ENCODE data around the gene RXRA.

Gene RXRA

GRCh38 chr9:134379831-134380365 is 53.6 kb downstream of the RXRA start:
- no peak overlapping the region for H3K9ac ChIP-seq (ENCODE audit: low read depth in 1 of 2, low read length in 2 of 2)
- H3K4me3 ChIP-seq (ENCODE audit: low read length in 2 of 2), result no peak overlapping the region
- H3K36me3 ChIP-seq (ENCODE audit: control insufficient read depth in 2 of 2, insufficient read depth in 2 of 2, low read length in 2 of 2), result no peaks in the 10 kb centered on the region
- no peaks in the 10 kb centered on the region for H3K9me3 ChIP-seq (ENCODE audit: control insufficient read depth in 2 of 2, low read length in 2 of 2)
- peaks cover 80 to 83% of the 10 kb centered on the region in 2 donors for H3K4me1 ChIP-seq (ENCODE audit: control insufficient read depth in 2 of 2, insufficient read depth in 2 of 2, low read length in 2 of 2)
- H3K27ac ChIP-seq (ENCODE audit: low read depth in 2 of 2, low read length in 2 of 2), result no peak overlapping the region
- no peaks in the 10 kb centered on the region for H3K27me3 ChIP-seq (ENCODE audit: control insufficient read depth in 2 of 2, insufficient read depth in 2 of 2, low read length in 2 of 2)

- Histone ChIP-seq H3K9me3 (ENCODE audit: control insufficient read depth in 2 of 2, low read length in 2 of 2) (no peaks in the 10 kb centered on the region), H3K4me1 (ENCODE audit: control insufficient read depth in 2 of 2, insufficient read depth in 2 of 2, low read length in 2 of 2) (peaks cover 76 to 78% of the 10 kb centered on the region in 2 donors), H3K9ac (ENCODE audit: low read depth in 1 of 2, low read length in 2 of 2) (no peak overlapping the region), H3K27me3 (ENCODE audit: control insufficient read depth in 2 of 2, insufficient read depth in 2 of 2, low read length in 2 of 2) (no peaks in the 10 kb centered on the region), H3K36me3 (ENCODE audit: control insufficient read depth in 2 of 2, insufficient read depth in 2 of 2, low read length in 2 of 2) (no peaks in the 10 kb centered on the region), H3K27ac (ENCODE audit: low read depth in 2 of 2, low read length in 2 of 2) (no peak overlapping the region), H3K4me3 (ENCODE audit: low read length in 2 of 2) (no peak overlapping the region)
Observed at GRCh38 chr9:134380542-134381271, 54.5 kb downstream of the RXRA start.

- Histone ChIP-seq H3K36me3 (ENCODE audit: control insufficient read depth in 2 of 2, insufficient read depth in 2 of 2, low read length in 2 of 2) (no peaks in the 10 kb centered on the region), H3K27ac (ENCODE audit: low read depth in 2 of 2, low read length in 2 of 2) (no peak overlapping the region), H3K9me3 (ENCODE audit: control insufficient read depth in 2 of 2, low read length in 2 of 2) (no peaks in the 10 kb centered on the region), H3K27me3 (ENCODE audit: control insufficient read depth in 2 of 2, insufficient read depth in 2 of 2, low read length in 2 of 2) (no peaks in the 10 kb centered on the region), H3K4me1 (ENCODE audit: control insufficient read depth in 2 of 2, insufficient read depth in 2 of 2, low read length in 2 of 2) (peaks cover 75% of the 10 kb centered on the region in 2 donors), H3K9ac (ENCODE audit: low read depth in 1 of 2, low read length in 2 of 2) (no peak overlapping the region), H3K4me3 (ENCODE audit: low read length in 2 of 2) (no peak overlapping the region)
Observed at GRCh38 chr9:134381272-134381661, 55.0 kb downstream of the RXRA start.

- H3K4me3 ChIP-seq (ENCODE audit: low read length in 2 of 2), result peak overlapping the region in 1 of 2 donors; percentile 6
- no peaks in the 10 kb centered on the region for H3K36me3 ChIP-seq (ENCODE audit: control insufficient read depth in 2 of 2, insufficient read depth in 2 of 2, low read length in 2 of 2)
- no peaks in the 10 kb centered on the region for H3K27me3 ChIP-seq (ENCODE audit: control insufficient read depth in 2 of 2, insufficient read depth in 2 of 2, low read length in 2 of 2)
- peak overlapping the region; percentile 80 for H3K27ac ChIP-seq (ENCODE audit: low read depth in 2 of 2, low read length in 2 of 2)
- H3K9me3 ChIP-seq (ENCODE audit: control insufficient read depth in 2 of 2, low read length in 2 of 2), result no peaks in the 10 kb centered on the region
- peaks cover 73% of the 10 kb centered on the region in 2 donors for H3K4me1 ChIP-seq (ENCODE audit: control insufficient read depth in 2 of 2, insufficient read depth in 2 of 2, low read length in 2 of 2)
- peak overlapping the region in 1 of 2 donors; percentile 65 for H3K9ac ChIP-seq (ENCODE audit: low read depth in 1 of 2, low read length in 2 of 2)
Observed at GRCh38 chr9:134381671-134382516, 55.6 kb downstream of the RXRA start.

- Histone ChIP-seq H3K27ac (ENCODE audit: low read depth in 2 of 2, low read length in 2 of 2) (peak overlapping the region; percentile 80), H3K9me3 (ENCODE audit: control insufficient read depth in 2 of 2, low read length in 2 of 2) (no peaks in the 10 kb centered on the region), H3K4me1 (ENCODE audit: control insufficient read depth in 2 of 2, insufficient read depth in 2 of 2, low read length in 2 of 2) (peaks cover 70 to 72% of the 10 kb centered on the region in 2 donors), H3K27me3 (ENCODE audit: control insufficient read depth in 2 of 2, insufficient read depth in 2 of 2, low read length in 2 of 2) (no peaks in the 10 kb centered on the region), H3K9ac (ENCODE audit: low read depth in 1 of 2, low read length in 2 of 2) (peak overlapping the region; percentile 38 to 65), H3K4me3 (ENCODE audit: low read length in 2 of 2) (no peak overlapping the region), H3K36me3 (ENCODE audit: control insufficient read depth in 2 of 2, insufficient read depth in 2 of 2, low read length in 2 of 2) (no peaks in the 10 kb centered on the region)
Observed at GRCh38 chr9:134382733-134383132, 56.5 kb downstream of the RXRA start.

- peaks cover 66 to 68% of the 10 kb centered on the region in 2 donors for H3K4me1 ChIP-seq (ENCODE audit: control insufficient read depth in 2 of 2, insufficient read depth in 2 of 2, low read length in 2 of 2)
- no peaks in the 10 kb centered on the region for H3K36me3 ChIP-seq (ENCODE audit: control insufficient read depth in 2 of 2, insufficient read depth in 2 of 2, low read length in 2 of 2)
- no peak overlapping the region for H3K4me3 ChIP-seq (ENCODE audit: low read length in 2 of 2)
- H3K27me3 ChIP-seq (ENCODE audit: control insufficient read depth in 2 of 2, insufficient read depth in 2 of 2, low read length in 2 of 2), result no peaks in the 10 kb centered on the region
- peak overlapping the region; percentile 80 for H3K27ac ChIP-seq (ENCODE audit: low read depth in 2 of 2, low read length in 2 of 2)
- H3K9me3 ChIP-seq (ENCODE audit: control insufficient read depth in 2 of 2, low read length in 2 of 2), result no peaks in the 10 kb centered on the region
- peak overlapping the region; percentile 38 to 53 for H3K9ac ChIP-seq (ENCODE audit: low read depth in 1 of 2, low read length in 2 of 2)
Observed at GRCh38 chr9:134383148-134383547, 56.9 kb downstream of the RXRA start.

DNA sequence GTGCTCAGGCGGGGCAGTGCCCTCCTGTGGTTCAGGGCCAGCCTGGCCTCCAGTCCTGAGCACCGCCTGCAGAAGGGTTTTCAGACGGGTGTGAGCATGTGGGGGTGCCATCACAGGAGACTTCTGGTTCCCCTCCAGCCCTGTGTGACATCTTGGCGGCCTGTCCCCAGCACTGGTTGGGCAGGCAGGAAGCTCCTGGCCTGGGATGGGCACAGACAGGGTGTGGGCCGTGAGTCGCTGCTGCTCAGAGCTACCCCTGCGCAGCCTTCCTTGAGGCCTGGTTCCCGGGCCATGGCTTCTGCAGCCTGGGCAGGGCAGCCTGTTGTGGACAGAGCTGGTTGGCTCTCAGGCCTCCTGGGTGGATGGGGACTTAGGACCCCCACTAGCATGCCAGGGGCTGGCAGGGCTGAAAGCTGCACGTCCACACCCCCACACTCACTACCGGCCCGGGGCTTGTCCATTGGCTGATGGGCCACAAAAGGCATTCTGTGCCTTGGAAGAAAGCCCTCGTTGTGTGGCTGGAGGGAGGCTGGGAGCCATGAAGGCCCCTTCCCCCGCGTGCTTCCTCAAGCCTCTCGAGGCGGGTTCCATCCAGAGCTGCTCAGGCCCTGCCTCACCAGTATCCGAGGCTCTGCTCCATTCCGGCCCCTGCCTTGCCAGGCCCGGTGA is 58.7 kb downstream of the RXRA start:
- Histone ChIP-seq H3K4me3 (ENCODE audit: low read length in 2 of 2) (no peak overlapping the region), H3K27ac (ENCODE audit: low read depth in 2 of 2, low read length in 2 of 2) (no peak overlapping the region), H3K9ac (ENCODE audit: low read depth in 1 of 2, low read length in 2 of 2) (no peak overlapping the region), H3K27me3 (ENCODE audit: control insufficient read depth in 2 of 2, insufficient read depth in 2 of 2, low read length in 2 of 2) (no peaks in the 10 kb centered on the region), H3K4me1 (ENCODE audit: control insufficient read depth in 2 of 2, insufficient read depth in 2 of 2, low read length in 2 of 2) (peaks cover 48 to 50% of the 10 kb centered on the region in 2 donors), H3K9me3 (ENCODE audit: control insufficient read depth in 2 of 2, low read length in 2 of 2) (no peaks in the 10 kb centered on the region), H3K36me3 (ENCODE audit: control insufficient read depth in 2 of 2, insufficient read depth in 2 of 2, low read length in 2 of 2) (no peaks in the 10 kb centered on the region)

GRCh38 chr9:134385915-134386314 is 59.7 kb downstream of the RXRA start:
- no peak overlapping the region for H3K27ac ChIP-seq (ENCODE audit: low read depth in 2 of 2, low read length in 2 of 2)
- H3K36me3 ChIP-seq (ENCODE audit: control insufficient read depth in 2 of 2, insufficient read depth in 2 of 2, low read length in 2 of 2), result no peaks in the 10 kb centered on the region
- H3K9ac ChIP-seq (ENCODE audit: low read depth in 1 of 2, low read length in 2 of 2), result no peak overlapping the region
- H3K4me1 ChIP-seq (ENCODE audit: control insufficient read depth in 2 of 2, insufficient read depth in 2 of 2, low read length in 2 of 2), result peaks cover 50 to 54% of the 10 kb centered on the region in 2 donors
- no peaks in the 10 kb centered on the region for H3K9me3 ChIP-seq (ENCODE audit: control insufficient read depth in 2 of 2, low read length in 2 of 2)
- H3K4me3 ChIP-seq (ENCODE audit: low read length in 2 of 2), result no peak overlapping the region
- no peaks in the 10 kb centered on the region for H3K27me3 ChIP-seq (ENCODE audit: control insufficient read depth in 2 of 2, insufficient read depth in 2 of 2, low read length in 2 of 2)

- H3K4me3 ChIP-seq (ENCODE audit: low read length in 2 of 2), result no peak overlapping the region
- H3K27ac ChIP-seq (ENCODE audit: low read depth in 2 of 2, low read length in 2 of 2), result no peak overlapping the region
- H3K9me3 ChIP-seq (ENCODE audit: control insufficient read depth in 2 of 2, low read length in 2 of 2), result no peaks in the 10 kb centered on the region
- no peaks in the 10 kb centered on the region for H3K27me3 ChIP-seq (ENCODE audit: control insufficient read depth in 2 of 2, insufficient read depth in 2 of 2, low read length in 2 of 2)
- H3K36me3 ChIP-seq (ENCODE audit: control insufficient read depth in 2 of 2, insufficient read depth in 2 of 2, low read length in 2 of 2), result no peaks in the 10 kb centered on the region
- peaks cover 46 to 49% of the 10 kb centered on the region in 2 donors for H3K4me1 ChIP-seq (ENCODE audit: control insufficient read depth in 2 of 2, insufficient read depth in 2 of 2, low read length in 2 of 2)
- peak overlapping the region in 1 of 2 donors; percentile 1 for H3K9ac ChIP-seq (ENCODE audit: low read depth in 1 of 2, low read length in 2 of 2)
Observed at GRCh38 chr9:134386951-134387831, 60.9 kb downstream of the RXRA start.
